Mesodermal cell (in vitro differentiated cells): ENCODE measurements around the gene METTL3. TPM values are rescaled to one million over a fixed set of nuclear protein-coding genes. Genes with fewer than 3 reads are reported as not detected.
"Not testable (repeated sequence)": the region's sequence is repeated elsewhere in the genome, so short reads cannot be mapped to it uniquely, and the experiment has no call there.

ENCODE experiments used
- H3K27ac ChIP-seq: 2 replicates; pipeline ENCODE4 v1.7.0; 2013; ENCODE audit warnings: mild to moderate bottlenecking, low read depth, low read length, moderate library complexity; ENCODE audit not compliant: severe bottlenecking
- H3K36me3 ChIP-seq: 2 replicates; pipeline ENCODE4 v1.7.1; 2013; ENCODE audit warnings: mild to moderate bottlenecking, low read length, moderate library complexity; ENCODE audit not compliant: control insufficient read depth, insufficient read depth
- H3K4me1 ChIP-seq: one replicate; pipeline ENCODE4 v1.7.1; 2013; ENCODE audit warnings: mild to moderate bottlenecking, low read length; ENCODE audit not compliant: insufficient read depth, control insufficient read depth, poor library complexity, severe bottlenecking
- H3K4me3 ChIP-seq: 2 replicates; pipeline ENCODE4 v1.7.0; 2013; ENCODE audit warnings: low read length, control low read depth, mild to moderate bottlenecking; ENCODE audit not compliant: insufficient read depth, poor library complexity, severe bottlenecking; ENCODE audit errors: extremely low read depth
- H3K9me3 ChIP-seq: 2 replicates; pipeline ENCODE4 v1.7.1; 2013; ENCODE audit warnings: mild to moderate bottlenecking, low read length, moderate library complexity; ENCODE audit not compliant: control insufficient read depth
- WGBS, 2 experiments: methylation state at CpG; one replicate each; pipeline ENCODE4 v1.1.5; 2013; ENCODE audit warnings: missing lambda C conversion rate in 2 of 2; ENCODE audit not compliant: insufficient coverage in 2 of 2; 5-methylcytosine and 5-hydroxymethylcytosine counted together
- polyA plus RNA-seq, 2 experiments: library from polyadenylated mRNA; stranded (reverse); fragments of 50-300 nt; gene quantifications; one replicate each; pipeline ENCODE4 v1.2.3, GENCODE V29; 2013

METTL3 gene
- polyA plus RNA-seq (2013, experiment 1 of 2), result 57.8 TPM
- 54.6 TPM for polyA plus RNA-seq (2013, experiment 2 of 2)

GRCh38 chr14:21510735-21511657 is at the start of gene METTL3:
Gene METTL3, minus strand, starts transcription at chr14:21511340. Its CDS starts 117 bp downstream, at chr14:21511223.
- Histone ChIP-seq H3K36me3 (peaks cover 33% of the 10 kb centered on the region), H3K4me1 (peaks cover 10% of the 10 kb centered on the region), H3K27ac (peak within 1 kb of the TSS; percentile 86), H3K9me3 (peaks cover 3% of the 10 kb centered on the region), H3K4me3 (peak within 1 kb of the TSS; percentile 96)
- WGBS, 2 experiments, result 0% methylated on average over 36 to 43 of the region's 53 CpGs

GRCh38 chr14:21558703-21559170 is 47.6 kb upstream of the METTL3 start:
- no peak overlapping the region for H3K27ac ChIP-seq
- no peaks in the 10 kb centered on the region for H3K36me3 ChIP-seq
- H3K9me3 ChIP-seq, result no peaks in the 10 kb centered on the region
- no peak overlapping the region for H3K4me3 ChIP-seq
- WGBS, 2 experiments, result 92 to 96% methylated on average over 8 of the region's 8 CpGs
- H3K4me1 ChIP-seq, result no peaks in the 10 kb centered on the region

- H3K9me3 ChIP-seq, result no peaks in the 10 kb centered on the region
- peak overlapping the region; percentile 25 for H3K4me3 ChIP-seq
- WGBS, 2 experiments, result 0 to 2% methylated on average over 1 to 3 of the region's 11 CpGs
- H3K36me3 ChIP-seq, result no peaks in the 10 kb centered on the region
- no peaks in the 10 kb centered on the region for H3K4me1 ChIP-seq
- H3K27ac ChIP-seq, result peak overlapping the region; percentile 92
Observed at GRCh38 chr14:21557084-21557901, 46.2 kb upstream of the METTL3 start.

GRCh38 chr14:21556378-21557083 is 45.4 kb upstream of the METTL3 start:
- no peak overlapping the region for H3K4me3 ChIP-seq
- 65 to 67% methylated on average over 2 to 3 of the region's 5 CpGs for WGBS, 2 experiments
- peak overlapping the region; percentile 92 for H3K27ac ChIP-seq
- no peaks in the 10 kb centered on the region for H3K4me1 ChIP-seq
- H3K9me3 ChIP-seq, result no peaks in the 10 kb centered on the region
- H3K36me3 ChIP-seq, result no peaks in the 10 kb centered on the region

GRCh38 chr14:21553266-21553665 is 42.1 kb upstream of the METTL3 start:
- Histone ChIP-seq H3K9me3 (no peaks in the 10 kb centered on the region), H3K36me3 (no peaks in the 10 kb centered on the region), H3K4me3 (no peak overlapping the region), H3K27ac (no peak overlapping the region), H3K4me1 (no peaks in the 10 kb centered on the region)
- WGBS, 2 experiments, result no CpG with 5 or more reads among the region's 3 CpGs

GRCh38 chr14:21544588-21544987 is 33.4 kb upstream of the METTL3 start:
- not testable (repeated sequence) for H3K9me3 ChIP-seq, H3K4me3 ChIP-seq, H3K36me3 ChIP-seq, H3K4me1 ChIP-seq, H3K27ac ChIP-seq
- 89 to 100% methylated on average over 3 to 4 of the region's 7 CpGs for WGBS, 2 experiments

GRCh38 chr14:21543963-21544362 is 32.8 kb upstream of the METTL3 start:
- H3K27ac ChIP-seq, result no peak overlapping the region
- WGBS, 2 experiments, result 69 to 86% methylated on average over 4 of the region's 5 CpGs

GRCh38 chr14:21543521-21543960 is 32.4 kb upstream of the METTL3 start:
- H3K36me3 ChIP-seq, result no peaks in the 10 kb centered on the region
- no peaks in the 10 kb centered on the region for H3K9me3 ChIP-seq
- no peak overlapping the region for H3K27ac ChIP-seq
- 20 to 40% methylated on average over 4 of the region's 7 CpGs for WGBS, 2 experiments
- H3K4me3 ChIP-seq, result no peak overlapping the region
- no peaks in the 10 kb centered on the region for H3K4me1 ChIP-seq

More at GRCh38 chr14:21543963-21544362, 32.8 kb upstream of the METTL3 start:
- Histone ChIP-seq H3K4me1 (no peaks in the 10 kb centered on the region), H3K36me3 (no peaks in the 10 kb centered on the region), H3K9me3 (no peaks in the 10 kb centered on the region), H3K4me3 (no peak overlapping the region)

GRCh38 chr14:21541413-21542074 is 30.4 kb upstream of the METTL3 start:
- WGBS, 2 experiments, result 75 to 92% methylated on average over 2 of the region's 9 CpGs
- Histone ChIP-seq H3K36me3 (no peaks in the 10 kb centered on the region), H3K4me1 (no peaks in the 10 kb centered on the region), H3K4me3 (no peak overlapping the region), H3K9me3 (no peaks in the 10 kb centered on the region), H3K27ac (no peak overlapping the region)
